ENCODE measurements around the gene HEPACAM.

The HEPACAM gene

GRCh38 chr11:124937336-124937935 is 1.6 kb upstream of the HEPACAM start:
- Histone ChIP-seq H3K4me1 (ENCODE audit: control extremely low read depth in 1 of 4, control insufficient read depth in 4 of 4, insufficient read depth in 4 of 4, low read length in 3 of 4) (no peaks in the 10 kb centered on the region), H3K9me3 (ENCODE audit: control extremely low read depth in 1 of 5, control insufficient read depth in 4 of 5, insufficient read depth in 2 of 5, low read depth in 1 of 5, low read length in 4 of 5) (no peaks in the 10 kb centered on the region), H3K36me3 (ENCODE audit: control insufficient read depth in 4 of 4, insufficient read depth in 4 of 4, low read length in 3 of 4) (no peaks in the 10 kb centered on the region), H3K27ac (ENCODE audit: insufficient read depth in 1 of 2, low read depth in 1 of 2, low read length in 2 of 2, poor library complexity in 1 of 2, severe bottlenecking in 2 of 2) (no peak overlapping the region), H3K4me3 (ENCODE audit: control insufficient read depth in 1 of 7, extremely low read depth in 1 of 7, insufficient read depth in 4 of 7, low read depth in 2 of 7, low read length in 6 of 7) (no peak overlapping the region), H3K27me3 (replicated peaks in 2 of 5; ENCODE audit: control insufficient read depth in 4 of 5, insufficient read depth in 5 of 5, low read length in 4 of 5) (peaks cover 0 to 6% (median 3%) of the 10 kb centered on the region in 5 experiments)
- no peak for DNase-seq
- ChIA-PET CTCF (interaction anchor here (2.2 kb wide), 1 partner anchor 7 kb away, joined by 6 read pairs; no protein-coding TSS in a partner anchor), POLR2A (no interaction called here)
- WGBS (ENCODE audit: insufficient coverage): 100% methylated on average over 2 of the region's 3 CpGs

GRCh38 chr11:124934862-124935547 is 842 bp downstream of the HEPACAM start:
- DNase-seq: no peak
- WGBS (ENCODE audit: insufficient coverage): 85% methylated on average over 2 of the region's 4 CpGs
- Histone ChIP-seq H3K27me3 (replicated peaks in 2 of 5; ENCODE audit: control insufficient read depth in 4 of 5, insufficient read depth in 5 of 5, low read length in 4 of 5) (peaks cover 0 to 6% (median 3%) of the 10 kb centered on the region in 5 experiments), H3K4me1 (ENCODE audit: control extremely low read depth in 1 of 4, control insufficient read depth in 4 of 4, insufficient read depth in 4 of 4, low read length in 3 of 4) (no peaks in the 10 kb centered on the region), H3K36me3 (ENCODE audit: control insufficient read depth in 4 of 4, insufficient read depth in 4 of 4, low read length in 3 of 4) (no peaks in the 10 kb centered on the region), H3K27ac (ENCODE audit: insufficient read depth in 1 of 2, low read depth in 1 of 2, low read length in 2 of 2, poor library complexity in 1 of 2, severe bottlenecking in 2 of 2) (no peak overlapping the region), H3K9me3 (ENCODE audit: control extremely low read depth in 1 of 5, control insufficient read depth in 4 of 5, insufficient read depth in 2 of 5, low read depth in 1 of 5, low read length in 4 of 5) (no peaks in the 10 kb centered on the region), H3K4me3 (ENCODE audit: control insufficient read depth in 1 of 7, extremely low read depth in 1 of 7, insufficient read depth in 4 of 7, low read depth in 2 of 7, low read length in 6 of 7) (no peak overlapping the region)
- CTCF ChIA-PET: interaction anchor here (0.7 to 2.2 kb wide), 6 partner anchors 10 to 422 kb away, joined by 3 to 6 read pairs (median 3); no protein-coding TSS in a partner anchor
- POLR2A ChIA-PET: no interaction called here

GRCh38 chr11:124930799-124931198 is 5.0 kb downstream of the HEPACAM start:
- POLR2A ChIA-PET: no interaction called here
- Histone ChIP-seq H3K36me3 (ENCODE audit: control insufficient read depth in 4 of 4, insufficient read depth in 4 of 4, low read length in 3 of 4) (no peaks in the 10 kb centered on the region), H3K27me3 (replicated peaks in 2 of 5; ENCODE audit: control insufficient read depth in 4 of 5, insufficient read depth in 5 of 5, low read length in 4 of 5) (peaks cover 0 to 6% (median 0%) of the 10 kb centered on the region in 5 experiments), H3K27ac (ENCODE audit: insufficient read depth in 1 of 2, low read depth in 1 of 2, low read length in 2 of 2, poor library complexity in 1 of 2, severe bottlenecking in 2 of 2) (no peak overlapping the region), H3K4me3 (ENCODE audit: control insufficient read depth in 1 of 7, extremely low read depth in 1 of 7, insufficient read depth in 4 of 7, low read depth in 2 of 7, low read length in 6 of 7) (no peak overlapping the region), H3K9me3 (ENCODE audit: control extremely low read depth in 1 of 5, control insufficient read depth in 4 of 5, insufficient read depth in 2 of 5, low read depth in 1 of 5, low read length in 4 of 5) (no peaks in the 10 kb centered on the region), H3K4me1 (ENCODE audit: control extremely low read depth in 1 of 4, control insufficient read depth in 4 of 4, insufficient read depth in 4 of 4, low read length in 3 of 4) (no peaks in the 10 kb centered on the region)
- DNase-seq: no peak
- CTCF ChIA-PET: no interaction called here
- WGBS (ENCODE audit: insufficient coverage): no CpG with 5 or more reads among the region's 3 CpGs

- POLR2A ChIA-PET: interaction anchor here (0.6 kb wide), 1 partner anchor 26 kb away, joined by 4 read pairs; no protein-coding TSS in a partner anchor
These were observed 6.7 kb downstream of the HEPACAM start for GRCh38 chr11:124928942-124929665.

GRCh38 chr11:124923296-124923695 is 12.6 kb downstream of the HEPACAM start:
- ChIA-PET CTCF (interaction anchor here (1.5 to 4.7 kb wide), 2 partner anchors 12 to 25 kb away, joined by 3 to 19 read pairs; partner anchors contain the start of genes HEPACAM and ROBO4), POLR2A (no interaction called here)
- no peak overlapping the region for H3K4me3 ChIP-seq (ENCODE audit: control insufficient read depth in 1 of 7, extremely low read depth in 1 of 7, insufficient read depth in 4 of 7, low read depth in 2 of 7, low read length in 6 of 7)
- H3K27me3 ChIP-seq (replicated peaks in 2 of 5; ENCODE audit: control insufficient read depth in 4 of 5, insufficient read depth in 5 of 5, low read length in 4 of 5): peaks cover 0 to 13% (median 9%) of the 10 kb centered on the region in 5 experiments
- H3K9me3 ChIP-seq (ENCODE audit: control extremely low read depth in 1 of 5, control insufficient read depth in 4 of 5, insufficient read depth in 2 of 5, low read depth in 1 of 5, low read length in 4 of 5): peaks cover 0 to 3% (median 0%) of the 10 kb centered on the region in 5 experiments
- peaks cover 0 to 13% (median 11%) of the 10 kb centered on the region in 4 experiments for H3K4me1 ChIP-seq (ENCODE audit: control extremely low read depth in 1 of 4, control insufficient read depth in 4 of 4, insufficient read depth in 4 of 4, low read length in 3 of 4)
- H3K27ac ChIP-seq (ENCODE audit: insufficient read depth in 1 of 2, low read depth in 1 of 2, low read length in 2 of 2, poor library complexity in 1 of 2, severe bottlenecking in 2 of 2): no peak overlapping the region
- H3K36me3 ChIP-seq (ENCODE audit: control insufficient read depth in 4 of 4, insufficient read depth in 4 of 4, low read length in 3 of 4): no peaks in the 10 kb centered on the region
- DNase-seq: no peak

More at GRCh38 chr11:124928942-124929665, 6.7 kb downstream of the HEPACAM start:
- Histone ChIP-seq H3K4me3 (ENCODE audit: control insufficient read depth in 1 of 7, extremely low read depth in 1 of 7, insufficient read depth in 4 of 7, low read depth in 2 of 7, low read length in 6 of 7) (no peak overlapping the region), H3K9me3 (ENCODE audit: control extremely low read depth in 1 of 5, control insufficient read depth in 4 of 5, insufficient read depth in 2 of 5, low read depth in 1 of 5, low read length in 4 of 5) (no peaks in the 10 kb centered on the region), H3K4me1 (ENCODE audit: control extremely low read depth in 1 of 4, control insufficient read depth in 4 of 4, insufficient read depth in 4 of 4, low read length in 3 of 4) (no peaks in the 10 kb centered on the region), H3K27me3 (replicated peaks in 2 of 5; ENCODE audit: control insufficient read depth in 4 of 5, insufficient read depth in 5 of 5, low read length in 4 of 5) (peaks cover 0 to 3% (median 0%) of the 10 kb centered on the region in 5 experiments), H3K27ac (ENCODE audit: insufficient read depth in 1 of 2, low read depth in 1 of 2, low read length in 2 of 2, poor library complexity in 1 of 2, severe bottlenecking in 2 of 2) (no peak overlapping the region), H3K36me3 (ENCODE audit: control insufficient read depth in 4 of 4, insufficient read depth in 4 of 4, low read length in 3 of 4) (no peaks in the 10 kb centered on the region)
- 60% methylated on average over 3 of the region's 4 CpGs for WGBS (ENCODE audit: insufficient coverage)
- CTCF ChIA-PET: no interaction called here
- DNase-seq: no peak

- H3K36me3 ChIP-seq (ENCODE audit: control insufficient read depth in 4 of 4, insufficient read depth in 4 of 4, low read length in 3 of 4): no peaks in the 10 kb centered on the region
- ChIA-PET CTCF (interaction anchor here (4.7 kb wide), 1 partner anchor 24 kb away, joined by 19 read pairs; the partner anchor contains the start of gene ROBO4), POLR2A (no interaction called here)
- H3K4me3 ChIP-seq (ENCODE audit: control insufficient read depth in 1 of 7, extremely low read depth in 1 of 7, insufficient read depth in 4 of 7, low read depth in 2 of 7, low read length in 6 of 7): no peak overlapping the region
- 98% methylated on average over 4 of the region's 4 CpGs for WGBS (ENCODE audit: insufficient coverage)
- no peak overlapping the region for H3K27ac ChIP-seq (ENCODE audit: insufficient read depth in 1 of 2, low read depth in 1 of 2, low read length in 2 of 2, poor library complexity in 1 of 2, severe bottlenecking in 2 of 2)
- H3K9me3 ChIP-seq (ENCODE audit: control extremely low read depth in 1 of 5, control insufficient read depth in 4 of 5, insufficient read depth in 2 of 5, low read depth in 1 of 5, low read length in 4 of 5): peaks cover 0 to 3% (median 0%) of the 10 kb centered on the region in 5 experiments
- H3K27me3 ChIP-seq (replicated peaks in 2 of 5; ENCODE audit: control insufficient read depth in 4 of 5, insufficient read depth in 5 of 5, low read length in 4 of 5): peaks cover 0 to 13% (median 9%) of the 10 kb centered on the region in 5 experiments
- peak in 1 of 3 donors; percentile 13 for DNase-seq
- peaks cover 0 to 13% (median 11%) of the 10 kb centered on the region in 4 experiments for H3K4me1 ChIP-seq (ENCODE audit: control extremely low read depth in 1 of 4, control insufficient read depth in 4 of 4, insufficient read depth in 4 of 4, low read length in 3 of 4)
These were observed 13.0 kb downstream of the HEPACAM start for GRCh38 chr11:124922831-124923230.

All from common myeloid progenitor, CD34-positive (primary cell).